ENCODE data around the gene UBE2I.

- TF ChIP-seq CTCF (tag by site-specific recombination; IDR thresholded peaks at IDR 0.05) = peak; percentile 57; the same call in 1 of the 2 replicates
- no peak for TF ChIP-seq ELK4 (IDR thresholded peaks at IDR 0.05; ENCODE audit: borderline replicate concordance, low read depth, low read length)
- TF ChIP-seq ZNF704 (tag by site-specific recombination; IDR thresholded peaks at IDR 0.05) = no peak
- TF ChIP-seq PRDM10 (tag by site-specific recombination; IDR thresholded peaks at IDR 0.05) = peak; percentile 34; the same call in 1 of the 2 replicates
These were observed 26.6 kb downstream of the UBE2I start for GRCh38 chr16:1335996-1336395.

Data from HEK293 (cell line).